ENCODE measurements around the gene UXT.
"Not testable (repeated sequence)": the region's sequence is repeated elsewhere in the genome, so short reads cannot be mapped to it uniquely, and the experiment has no call there.

UXT gene, protein sequence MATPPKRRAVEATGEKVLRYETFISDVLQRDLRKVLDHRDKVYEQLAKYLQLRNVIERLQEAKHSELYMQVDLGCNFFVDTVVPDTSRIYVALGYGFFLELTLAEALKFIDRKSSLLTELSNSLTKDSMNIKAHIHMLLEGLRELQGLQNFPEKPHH

DNA sequence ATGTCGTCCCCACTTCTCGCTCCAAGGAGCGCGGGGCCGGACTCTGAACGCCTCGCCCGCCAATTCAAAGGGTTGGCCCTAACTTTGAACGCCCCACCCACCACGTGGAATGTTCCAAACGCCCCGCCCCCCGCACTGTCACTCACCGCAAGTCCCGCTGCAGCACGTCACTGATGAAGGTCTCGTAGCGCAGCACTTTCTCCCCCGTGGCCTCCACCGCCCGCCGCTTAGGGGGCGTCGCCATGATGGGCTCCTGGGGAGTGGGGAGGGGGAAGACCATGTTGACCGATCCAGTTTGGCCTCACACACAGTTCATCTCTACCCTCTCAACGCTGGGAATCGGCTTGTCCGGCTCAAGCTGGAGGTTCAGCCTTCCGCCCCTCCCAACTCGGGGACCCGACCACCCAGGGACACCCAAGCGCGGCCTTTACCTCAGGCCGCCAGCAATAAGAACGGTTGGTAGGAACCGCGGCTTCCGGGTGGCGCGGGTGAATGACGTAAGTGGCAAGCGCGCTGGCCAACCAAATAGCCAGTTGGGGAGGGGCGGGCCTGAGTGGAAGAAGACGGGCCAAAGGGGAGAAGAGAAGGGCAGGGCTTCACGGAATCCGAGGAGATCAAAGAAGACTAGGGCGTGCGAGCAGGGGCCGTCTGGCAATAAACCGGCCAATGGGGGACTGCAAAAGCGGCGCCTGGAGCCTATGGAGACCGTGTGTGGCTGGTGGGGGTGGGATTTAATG is at the start of gene UXT:
UXT (minus strand) TSS at position 497 of the 737 bp plus-strand sequence; CDS start at position 244, 253 bp downstream.
- DNase-seq (ENCODE audit: low read depth in 3 of 3), result peak; percentile 80 to 87 (median 82)

DNA sequence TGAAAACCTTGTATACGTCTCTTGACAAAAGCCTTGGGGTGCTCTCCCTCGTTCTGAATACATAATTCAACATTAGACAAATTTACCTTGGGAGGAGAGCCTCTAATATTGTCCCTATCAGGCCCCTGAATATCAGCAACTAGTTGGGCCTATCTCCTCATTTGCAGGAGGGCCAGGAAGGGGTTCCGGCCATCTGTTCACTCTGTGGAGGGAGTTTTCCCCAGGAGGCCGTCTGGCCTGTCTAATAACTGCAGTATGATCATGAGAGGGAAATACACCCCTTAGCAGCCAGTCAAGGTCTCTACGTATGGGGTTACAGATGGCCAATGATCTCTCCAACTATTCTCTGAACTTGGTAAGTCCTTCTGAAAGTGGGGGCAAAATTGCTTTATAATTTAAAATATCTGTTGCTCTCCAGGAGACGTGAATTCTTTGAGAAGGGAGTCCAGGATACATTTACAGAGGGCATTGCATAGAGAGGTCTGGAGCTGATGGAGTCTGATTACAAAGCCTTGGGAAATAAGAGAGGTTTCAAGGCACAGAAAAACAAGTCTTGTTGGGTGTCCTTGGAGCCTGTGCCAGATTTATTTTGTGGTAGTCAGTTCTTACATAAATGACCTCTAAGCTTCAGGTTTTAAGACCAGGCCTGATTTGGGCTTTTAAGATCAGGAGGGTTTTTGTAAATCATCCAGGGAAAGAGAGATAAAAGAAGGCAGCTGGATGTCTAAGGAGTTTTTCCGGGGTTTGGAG is 48.2 kb upstream of the UXT start:
- no peak for DNase-seq (ENCODE audit: low read depth in 3 of 3)

DNA sequence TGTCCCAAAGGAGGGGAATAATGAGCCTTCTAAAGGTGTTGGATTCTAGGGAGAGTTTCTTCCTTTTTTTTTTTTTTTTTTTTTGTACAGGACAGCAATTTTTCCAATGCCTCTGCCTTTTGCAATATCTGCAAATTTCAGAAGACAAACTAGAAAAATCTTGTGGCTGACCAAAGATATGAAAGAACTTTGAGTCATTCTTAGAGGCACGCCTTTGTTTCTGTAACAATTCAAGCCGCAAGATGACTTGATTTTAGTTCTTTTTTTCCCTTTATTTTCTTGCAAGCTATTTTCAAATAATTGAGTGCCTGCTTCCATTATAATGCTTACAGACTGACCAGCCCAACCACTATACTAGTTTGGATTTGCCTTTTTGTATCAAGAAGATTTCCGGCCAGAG is 47.6 kb upstream of the UXT start:
- no peak for DNase-seq (ENCODE audit: low read depth in 3 of 3)

DNA sequence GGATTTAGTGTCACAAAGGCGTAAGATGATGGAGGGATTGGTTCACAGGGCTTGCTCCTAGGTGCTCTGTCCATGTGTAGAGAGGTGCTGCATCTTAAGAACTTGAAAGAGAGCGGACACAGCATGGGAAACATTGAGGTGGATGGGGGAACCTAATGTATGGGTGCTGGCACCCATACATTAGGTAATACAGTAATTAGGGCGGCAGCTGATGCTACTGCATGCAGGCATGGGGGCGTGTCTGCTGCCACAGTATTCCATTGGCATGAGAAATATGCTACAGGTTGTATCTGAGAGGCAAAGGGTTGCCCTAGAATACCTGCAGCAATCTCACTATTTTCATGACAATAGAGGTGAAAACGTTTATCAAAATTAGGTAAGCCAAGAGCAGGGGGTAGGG is 45.8 kb upstream of the UXT start:
- DNase-seq (ENCODE audit: low read depth in 3 of 3), result no peak

DNA sequence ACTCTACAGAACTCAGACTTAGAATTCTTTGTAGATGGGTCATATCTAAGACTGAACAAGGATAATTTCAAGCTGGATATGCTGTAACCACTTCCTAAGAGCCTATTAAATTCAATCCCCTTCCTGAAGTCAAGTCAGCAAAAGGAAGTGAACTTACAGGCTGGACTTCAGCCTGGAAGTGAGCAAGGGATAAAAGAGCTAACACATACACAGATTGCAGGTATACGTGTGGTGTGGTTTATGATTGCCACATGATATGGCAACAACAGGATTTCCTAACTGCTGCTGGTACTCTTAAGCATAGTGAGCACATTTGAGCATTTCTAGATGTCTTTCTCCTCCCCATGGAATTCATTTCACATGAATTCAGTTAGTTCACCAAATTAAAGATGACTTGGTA is 38.2 kb upstream of the UXT start:
- DNase-seq (ENCODE audit: low read depth in 3 of 3), result no peak

DNA sequence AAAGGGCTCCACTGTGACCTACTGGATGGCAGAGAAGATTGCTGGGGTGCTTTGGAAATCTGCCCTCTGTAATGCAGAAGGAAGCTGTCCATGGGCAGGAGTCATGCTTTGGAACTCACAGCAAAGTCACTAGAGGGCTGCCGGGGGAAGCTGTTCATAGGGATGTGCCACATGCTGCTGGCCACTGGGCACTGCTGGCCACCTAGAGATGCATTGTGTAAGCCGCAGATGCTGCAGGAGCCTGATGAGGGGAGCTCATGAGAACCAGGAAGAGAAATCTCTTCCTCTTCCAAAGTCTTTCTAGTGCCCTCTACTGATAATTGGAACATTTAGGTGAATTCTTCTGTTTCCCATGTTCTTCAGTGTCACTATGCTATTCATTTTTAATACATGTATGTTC is 31.2 kb upstream of the UXT start:
- no peak for DNase-seq (ENCODE audit: low read depth in 3 of 3)

DNA sequence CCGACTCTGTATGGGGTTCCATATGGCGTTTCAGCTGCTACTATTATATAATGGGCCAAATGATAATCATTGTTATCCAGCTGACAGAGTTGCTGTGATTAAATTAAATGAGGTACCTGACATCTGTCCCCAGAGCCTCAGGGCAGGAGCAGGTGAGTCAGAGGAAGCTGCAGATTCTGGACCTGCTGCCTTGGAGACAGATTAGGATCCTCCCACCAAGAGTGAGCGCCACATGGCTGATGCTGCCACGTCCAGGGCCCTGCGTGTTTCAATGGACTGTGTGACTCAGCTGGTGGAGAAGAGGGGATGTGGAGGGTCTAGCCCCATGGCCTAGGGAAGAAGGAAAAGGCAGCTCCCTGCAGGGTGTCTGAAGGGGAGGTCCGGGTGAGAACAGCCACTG is 28.3 kb upstream of the UXT start:
- DNase-seq (ENCODE audit: low read depth in 3 of 3), result no peak

DNA sequence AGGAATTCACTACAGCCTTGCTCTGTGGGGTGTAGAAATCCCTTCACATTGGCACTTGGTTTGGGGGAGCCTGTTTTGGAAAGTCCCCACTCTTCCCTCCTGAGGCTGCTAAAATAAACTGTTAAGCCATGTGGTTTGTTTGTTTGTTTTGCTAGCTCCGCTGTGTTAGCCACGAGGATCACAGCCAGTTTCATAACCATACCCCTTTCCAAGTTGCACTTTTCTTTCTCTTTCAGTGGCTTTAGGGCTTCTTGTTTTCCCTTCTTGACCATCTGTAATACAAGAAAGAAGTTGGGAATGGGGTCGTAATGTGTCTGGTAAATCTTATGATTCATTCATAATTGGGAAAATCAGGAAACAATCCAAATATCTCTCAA is 24.8 kb upstream of the UXT start:
- no peak for DNase-seq (ENCODE audit: low read depth in 3 of 3)

DNA sequence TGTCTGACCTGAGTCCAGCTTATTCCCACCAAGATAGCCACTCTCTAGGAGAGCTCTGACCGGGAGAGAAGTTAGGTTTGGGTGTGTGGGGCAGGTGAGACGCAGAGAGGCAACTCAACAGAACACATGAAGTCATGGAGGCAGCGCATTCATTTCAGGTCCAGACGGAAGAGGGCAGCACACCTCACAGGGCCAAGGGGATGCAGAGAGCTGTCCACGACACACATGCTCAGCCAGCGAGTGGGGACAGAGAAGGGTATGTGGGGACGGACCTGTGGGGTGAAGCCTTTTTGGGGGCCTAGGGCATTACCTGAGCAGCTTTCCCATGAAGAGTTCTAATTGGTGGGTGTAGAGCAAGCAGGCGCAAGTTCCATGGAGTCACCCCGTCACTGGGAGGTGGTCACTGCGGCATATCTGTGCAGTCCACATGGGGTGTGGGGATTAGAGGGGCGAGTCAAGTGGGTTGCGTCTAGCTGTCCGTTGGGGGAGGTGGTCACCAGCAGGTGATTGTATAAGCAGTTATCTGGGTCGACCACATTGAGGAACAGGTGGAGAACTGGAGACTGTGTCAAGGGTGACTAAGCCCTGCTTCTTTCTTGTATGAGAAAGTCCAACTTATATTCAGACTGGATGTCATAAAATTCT is 24.3 kb upstream of the UXT start:
- DNase-seq (ENCODE audit: low read depth in 3 of 3), result no peak

DNA sequence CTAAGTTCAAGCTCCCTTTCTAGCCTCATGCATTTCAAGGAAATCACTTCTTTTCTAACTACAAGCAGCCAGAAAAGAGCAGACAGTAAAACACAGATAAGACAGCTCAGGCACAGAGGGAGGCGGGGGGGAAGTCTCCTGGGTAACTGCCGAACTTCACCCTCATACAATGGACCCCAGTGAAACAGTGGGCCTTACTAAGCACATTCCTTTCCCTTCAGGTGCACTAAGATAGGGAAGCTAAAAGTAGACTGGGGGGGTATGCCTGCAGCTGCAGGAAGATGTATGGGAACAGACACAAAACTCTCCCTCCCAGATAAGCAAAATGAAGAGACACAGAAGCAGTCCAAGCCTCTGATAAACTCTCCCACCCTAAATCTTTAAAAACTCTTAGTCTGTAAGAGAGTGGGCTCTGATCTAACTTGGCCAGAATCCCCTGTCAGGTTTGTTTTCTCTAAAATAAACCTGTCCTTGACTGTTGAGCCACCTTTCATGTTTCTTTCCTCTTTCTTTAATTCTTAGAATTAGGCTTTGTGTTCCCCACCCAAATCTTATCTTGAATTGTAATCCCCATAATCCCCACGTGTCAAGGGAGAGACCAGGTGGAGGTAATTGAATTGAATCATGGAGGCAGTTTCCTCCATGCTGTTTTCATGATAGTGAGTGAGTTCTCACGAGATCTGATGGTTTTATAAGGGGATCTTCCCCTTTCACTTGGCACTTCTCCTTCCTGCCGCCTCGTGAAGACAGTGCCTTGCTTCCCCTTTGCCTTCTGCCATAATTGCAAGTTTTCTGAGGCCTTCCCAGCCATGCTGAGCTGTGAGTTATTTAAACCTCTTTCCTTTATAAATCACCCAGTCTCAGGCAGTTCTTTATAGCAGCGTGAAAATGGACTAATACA is 17.2 kb upstream of the UXT start:
- not testable (repeated sequence) for DNase-seq (ENCODE audit: low read depth in 3 of 3)

DNA sequence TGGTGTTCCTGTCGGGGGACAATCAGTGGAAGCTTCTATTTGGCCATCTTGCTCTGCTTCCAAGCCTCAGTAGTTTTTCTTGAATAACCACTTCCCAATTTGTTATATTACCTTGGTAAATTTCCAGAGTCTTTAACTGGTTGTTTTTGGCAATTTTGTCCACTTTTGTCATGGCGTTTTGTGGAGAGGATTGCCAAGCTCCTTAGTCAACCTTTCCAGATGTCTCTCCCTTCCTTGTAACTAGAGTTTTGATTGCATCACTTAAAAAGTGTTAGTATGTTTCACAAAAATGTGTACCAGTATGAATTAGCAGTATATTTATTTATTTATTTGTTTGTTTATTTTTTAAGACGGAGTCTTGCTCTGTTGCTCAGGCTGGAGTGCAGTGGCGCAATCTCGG is 15.8 kb upstream of the UXT start:
- DNase-seq (ENCODE audit: low read depth in 3 of 3), result no peak

DNA sequence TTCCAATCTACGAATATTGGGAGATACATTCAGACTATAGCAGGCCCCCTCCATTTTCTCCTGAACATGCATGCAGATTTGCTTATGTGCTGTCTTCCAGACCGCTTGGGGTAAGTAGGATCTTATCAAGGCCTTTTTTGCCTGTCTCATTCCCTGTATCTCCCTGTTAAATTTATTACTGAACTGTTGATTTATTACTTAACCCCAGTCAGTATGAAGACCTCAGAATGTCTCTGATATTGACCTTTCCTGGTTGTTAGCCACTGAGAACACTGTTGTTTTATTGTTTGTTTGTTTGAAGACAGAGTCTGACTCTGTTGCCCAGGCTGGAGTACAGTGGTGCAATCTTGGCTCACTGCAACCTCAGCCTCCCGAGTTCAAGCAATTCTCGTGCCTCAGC is 6.8 kb upstream of the UXT start:
- DNase-seq (ENCODE audit: low read depth in 3 of 3), result not testable (repeated sequence)

DNA sequence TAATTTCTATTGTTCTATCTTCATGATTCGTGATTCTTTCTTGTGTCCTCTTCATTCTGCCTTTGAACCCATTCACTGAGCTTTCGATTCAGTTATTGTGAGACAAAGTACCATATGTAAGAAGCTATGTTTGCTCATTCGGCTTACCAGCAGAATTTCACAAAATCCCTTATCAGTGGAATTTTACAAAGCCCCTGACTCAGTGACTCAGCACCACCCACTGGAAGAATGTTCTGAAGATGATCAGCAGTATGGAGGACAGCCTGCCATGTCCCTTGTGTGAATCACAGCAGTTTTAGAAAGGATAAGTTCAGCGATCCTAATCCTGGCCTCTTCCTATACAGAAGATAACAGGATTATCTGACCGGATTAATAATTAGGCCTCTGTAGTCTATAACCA is 5.8 kb upstream of the UXT start:
- no peak for DNase-seq (ENCODE audit: low read depth in 3 of 3)

DNA sequence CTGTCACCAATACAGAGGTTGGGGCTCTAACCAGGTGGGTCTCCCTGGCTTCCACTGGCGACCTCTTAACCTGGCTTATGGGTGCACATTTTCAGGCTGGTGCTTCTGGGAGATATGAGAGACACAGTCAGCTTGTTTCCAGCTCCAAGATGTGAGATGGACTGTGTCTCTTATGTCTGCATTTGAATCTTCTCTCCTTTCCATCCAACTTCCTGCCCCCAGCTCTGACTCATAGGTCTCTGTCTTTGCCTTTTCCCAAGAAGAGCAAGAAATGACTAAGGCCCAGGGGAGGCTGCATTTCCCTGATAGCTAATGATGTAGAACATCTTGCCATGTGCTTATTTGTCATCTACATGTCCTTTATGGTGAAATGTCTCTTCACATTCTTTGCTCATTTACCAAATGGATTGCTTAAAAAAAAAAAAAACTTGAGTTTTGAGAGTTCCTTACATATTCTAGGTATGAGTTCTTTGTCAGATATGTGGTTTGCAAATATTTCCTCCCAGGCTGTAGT is 3.2 kb upstream of the UXT start:
- no peak for DNase-seq (ENCODE audit: low read depth in 3 of 3)

DNA sequence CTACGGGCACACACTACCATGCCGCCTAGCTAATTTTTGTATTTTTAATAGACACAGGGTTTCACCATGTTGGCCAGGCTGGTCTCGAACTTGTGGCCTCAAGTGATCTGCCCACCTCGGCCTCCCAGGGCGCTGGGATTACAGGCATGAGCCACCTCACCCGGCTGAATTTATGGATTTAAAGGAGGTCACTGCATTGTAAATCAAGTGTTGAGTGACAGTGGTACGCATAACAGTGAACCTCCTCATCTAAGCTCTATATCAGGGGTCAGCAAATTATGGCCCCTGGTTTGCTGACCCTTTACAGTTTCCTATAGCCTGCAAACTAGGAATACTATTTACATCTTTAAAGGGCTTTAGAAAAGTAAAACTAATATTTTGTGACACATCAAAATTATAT is 2.6 kb upstream of the UXT start:
- no peak for DNase-seq (ENCODE audit: low read depth in 3 of 3)

DNA sequence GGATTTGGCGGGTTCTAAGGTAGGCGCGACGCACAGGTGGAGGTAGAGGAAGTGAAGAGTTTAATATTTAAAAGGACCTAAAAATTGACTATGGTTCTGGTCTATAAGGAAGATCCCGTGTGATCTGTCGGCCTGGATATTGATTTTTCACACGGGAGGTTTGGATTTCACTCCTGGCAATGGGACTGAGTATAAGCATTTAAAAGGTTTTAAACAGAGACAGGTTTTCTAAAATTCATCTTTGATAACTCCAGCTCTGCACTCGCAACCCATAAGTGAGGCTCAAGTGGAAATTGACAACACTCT is 394 bp upstream of the UXT start:
- no peak for DNase-seq (ENCODE audit: low read depth in 3 of 3)

DNA sequence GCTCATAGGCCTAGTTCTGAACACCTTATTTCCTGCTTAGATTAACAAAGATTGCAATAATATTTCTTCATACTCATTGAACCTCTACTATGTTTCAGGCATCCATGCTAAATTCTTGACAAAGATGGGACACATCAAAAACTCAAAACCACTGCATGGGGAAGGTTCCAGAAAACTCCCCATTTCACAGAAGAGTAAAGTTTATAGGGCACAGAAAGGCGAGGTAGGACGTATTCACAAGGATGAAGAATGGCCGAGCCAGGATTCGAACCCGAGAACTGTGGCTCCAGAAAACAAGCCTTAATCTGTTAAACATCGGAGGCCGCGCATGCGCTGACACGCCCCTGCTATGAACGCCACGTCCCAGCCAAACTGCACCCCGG is 688 bp downstream of the UXT start:
- no peak for DNase-seq (ENCODE audit: low read depth in 3 of 3)

DNA sequence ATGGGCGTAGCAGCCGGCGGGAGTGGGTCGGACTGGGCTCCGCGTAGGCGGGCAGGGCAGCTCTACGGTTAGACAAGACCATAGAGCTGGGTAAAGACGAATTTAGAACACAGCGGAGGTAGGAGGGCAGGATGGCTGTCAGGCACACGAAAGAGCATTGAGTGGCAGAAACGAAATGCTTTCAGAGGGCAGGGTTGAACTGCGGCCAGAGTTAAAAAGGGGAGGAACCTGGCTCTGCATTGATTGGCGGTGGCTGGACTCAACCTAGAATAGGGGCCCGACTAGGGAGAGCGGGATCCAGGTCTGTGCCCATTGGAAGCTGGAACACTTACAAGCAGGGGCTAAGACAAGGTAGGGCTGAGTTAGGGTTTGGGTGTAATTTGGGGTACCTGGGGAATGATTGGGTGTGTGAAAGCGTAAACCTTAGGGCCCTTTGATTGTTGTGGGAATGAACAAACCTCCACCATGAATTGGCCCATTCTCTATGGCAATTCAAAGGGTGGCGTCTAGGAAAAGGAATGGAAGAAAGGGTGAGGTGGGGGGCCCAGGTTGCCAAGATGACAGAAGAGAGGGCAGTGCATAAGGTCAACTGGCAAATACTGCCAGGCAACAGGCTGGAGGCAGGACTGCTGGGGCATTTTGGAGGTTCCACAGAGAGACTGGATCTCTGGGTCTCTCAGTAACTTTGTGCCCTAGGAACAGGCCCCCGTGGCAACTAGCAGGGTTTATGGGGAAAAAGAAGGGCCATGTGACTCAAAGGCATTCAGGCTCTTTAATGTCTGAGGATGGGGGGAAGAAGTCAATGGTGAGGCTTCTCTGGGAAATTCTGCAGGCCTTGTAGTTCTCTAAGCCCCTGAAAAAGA is 7.7 kb downstream of the UXT start:
- no peak for DNase-seq (ENCODE audit: low read depth in 3 of 3)

DNA sequence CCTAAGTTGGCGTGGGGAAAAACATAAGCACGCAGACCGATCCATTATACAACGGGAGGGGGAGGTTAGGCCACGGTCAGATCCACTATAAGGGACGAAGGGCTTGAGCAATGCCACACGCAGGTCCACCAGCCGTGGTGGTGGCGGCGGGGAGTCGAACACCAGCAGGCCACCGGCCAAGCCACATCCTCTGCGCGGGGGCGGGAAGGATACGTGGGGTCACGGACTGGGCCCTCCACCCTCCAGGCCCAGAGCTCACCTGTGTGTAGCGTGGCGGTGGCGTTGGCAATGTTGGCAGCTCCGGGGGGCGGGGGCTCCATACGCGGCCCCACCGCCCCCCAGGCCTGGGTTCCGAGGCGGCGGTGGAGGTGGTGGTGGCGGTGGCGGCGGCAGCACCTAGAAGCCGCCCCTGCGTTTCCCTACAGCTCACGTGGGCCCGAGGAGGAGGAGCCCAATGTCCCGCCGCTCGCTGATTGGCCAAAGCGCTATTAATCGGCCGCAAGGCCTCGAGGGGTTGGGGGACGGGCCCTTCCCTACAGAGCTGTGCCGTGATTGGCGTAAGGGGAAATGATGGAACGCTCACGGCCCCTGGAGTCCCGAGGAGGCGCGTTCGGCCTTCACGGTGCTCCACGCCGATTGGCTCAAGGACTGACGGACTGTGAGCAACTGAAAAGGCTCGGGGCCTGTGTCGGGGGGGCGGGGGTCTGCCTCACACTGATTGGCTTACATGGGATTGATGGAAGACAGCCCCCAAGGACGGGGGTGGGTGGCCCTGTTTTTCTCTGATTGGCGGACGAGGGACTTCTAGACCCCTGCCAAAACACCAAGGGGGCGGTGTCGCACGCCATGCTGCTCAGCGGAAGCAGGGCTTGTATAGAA is 8.6 kb downstream of the UXT start, which contains the start of gene ELK1:
ELK1 (minus strand) TSS at position 400 of the 879 bp plus-strand sequence. CDS start 9,122 bp downstream, outside the sequence.
- peak; percentile 56 to 81 (median 76) for DNase-seq (ENCODE audit: low read depth in 3 of 3)

Data from stimulated activated CD4-positive, alpha-beta T cell treated with anti-CD3 and anti-CD28 coated beads, TNF-alpha, amount 100 ng/mL, for 4 hours (primary cell).